ENCODE data around the gene RAB7B.

Gene RAB7B

DNA sequence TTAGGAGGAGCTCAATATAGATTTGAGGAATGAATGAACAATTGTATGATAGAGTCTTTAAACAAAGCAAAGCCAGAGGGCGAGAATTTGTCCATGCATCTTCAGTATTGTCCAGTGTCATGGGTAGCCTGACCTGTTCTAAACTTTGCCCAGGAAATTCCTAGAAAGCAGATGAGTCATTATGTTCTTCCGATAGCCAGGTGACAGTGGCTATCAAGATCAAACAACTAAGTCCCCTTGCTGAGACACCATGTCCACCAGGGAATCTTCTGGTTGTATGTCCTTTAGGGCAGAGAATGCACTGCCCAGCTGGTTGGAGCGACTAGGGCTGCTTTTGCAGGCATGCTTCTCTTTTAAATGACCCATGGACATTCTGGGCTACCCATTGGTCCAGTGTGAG lies 58.1 kb downstream of the RAB7B start:
- no peak for DNase-seq

DNA sequence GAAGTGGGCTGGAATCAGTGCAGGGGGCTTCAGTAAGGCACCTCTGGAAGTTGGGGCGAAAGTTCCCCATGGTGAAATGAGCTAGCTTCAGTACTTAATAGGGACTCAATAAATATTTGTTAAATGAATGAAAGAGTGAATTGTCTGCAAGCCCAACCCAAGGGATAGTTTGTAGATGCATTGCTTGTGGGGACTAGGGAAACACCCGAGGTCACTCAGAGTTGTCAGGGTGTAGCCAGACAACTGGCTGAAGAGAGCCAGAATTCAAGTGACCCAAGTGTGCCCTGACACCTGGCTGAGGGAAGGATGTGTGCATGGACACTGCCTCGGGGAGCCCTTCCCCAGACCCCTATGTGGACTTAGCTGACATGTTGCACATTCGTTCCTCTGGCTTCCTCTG lies 58.7 kb downstream of the RAB7B start:
- DNase-seq = no peak

DNA sequence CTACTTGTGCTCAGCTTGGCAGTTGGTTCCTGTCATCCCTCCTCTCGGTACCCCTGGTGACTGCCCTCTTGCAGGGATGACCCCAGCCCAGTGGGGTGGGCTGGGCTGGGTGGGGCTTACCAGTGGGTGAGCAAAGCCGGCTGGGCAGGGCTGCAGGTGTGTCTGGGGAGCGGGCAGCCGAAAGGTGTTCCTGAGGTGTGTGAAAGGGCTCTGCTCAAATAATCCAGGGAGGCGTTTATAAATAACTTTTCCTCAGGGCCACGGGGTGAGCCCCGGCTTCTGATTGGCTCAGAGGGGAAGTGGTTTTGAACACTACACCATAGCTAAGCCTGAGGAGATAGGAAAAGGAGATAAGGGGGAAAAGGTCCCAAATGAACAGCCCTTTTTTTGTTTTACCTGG lies 60.0 kb downstream of the RAB7B start, which contains the start of gene SLC26A9:
Gene SLC26A9, minus strand, starts transcription at position 212 of the 400 bp plus-strand sequence. CDS start 7,636 bp downstream, outside the sequence.
- DNase-seq = no peak

DNA sequence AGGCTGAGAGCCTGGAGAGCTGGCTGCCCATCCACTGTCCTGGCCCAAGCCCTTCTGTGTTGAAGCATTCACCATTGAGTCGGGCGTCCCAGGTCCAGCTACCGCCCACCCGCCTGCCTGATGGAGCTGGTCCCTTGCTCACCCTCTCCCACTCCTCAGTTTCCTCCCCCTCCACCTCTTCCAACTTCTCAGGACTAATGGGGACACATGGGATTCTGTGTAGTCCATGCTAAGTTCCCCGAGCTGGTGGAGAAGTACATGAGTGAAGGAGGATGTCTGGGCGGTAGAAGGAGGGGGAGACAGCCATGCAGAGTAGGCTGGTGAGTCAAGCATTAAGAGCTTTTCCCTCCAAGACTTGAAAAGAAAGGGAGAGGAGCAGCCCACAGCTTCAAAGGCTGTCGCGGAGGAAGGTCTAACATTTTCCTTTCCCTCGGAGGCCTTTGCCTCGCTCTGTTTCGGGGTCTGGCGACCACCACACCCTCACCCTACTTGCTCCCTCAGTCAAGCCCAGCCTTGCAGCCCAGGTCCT lies 60.5 kb downstream of the RAB7B start:
- no peak for DNase-seq

DNA sequence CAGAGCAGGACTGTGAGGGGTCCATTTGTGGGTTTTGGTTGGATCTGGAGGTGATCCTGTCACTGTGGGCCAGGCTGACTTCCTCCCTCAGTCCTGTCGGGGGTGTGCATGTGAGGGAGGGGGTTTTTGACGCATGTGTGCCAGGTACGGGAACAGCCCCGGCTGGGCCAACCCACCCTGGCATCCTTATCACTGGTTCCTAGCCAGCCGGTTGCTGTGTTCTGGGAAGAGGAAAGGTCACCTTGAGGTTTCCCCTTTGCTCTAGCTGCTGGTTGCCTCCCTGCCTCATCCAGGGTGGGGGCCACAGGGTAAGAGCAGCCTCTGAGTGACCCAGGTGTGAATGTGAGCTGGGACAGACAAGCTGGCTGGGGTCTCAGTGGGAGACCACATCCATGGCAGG lies 62.5 kb downstream of the RAB7B start:
- DNase-seq = no peak

DNA sequence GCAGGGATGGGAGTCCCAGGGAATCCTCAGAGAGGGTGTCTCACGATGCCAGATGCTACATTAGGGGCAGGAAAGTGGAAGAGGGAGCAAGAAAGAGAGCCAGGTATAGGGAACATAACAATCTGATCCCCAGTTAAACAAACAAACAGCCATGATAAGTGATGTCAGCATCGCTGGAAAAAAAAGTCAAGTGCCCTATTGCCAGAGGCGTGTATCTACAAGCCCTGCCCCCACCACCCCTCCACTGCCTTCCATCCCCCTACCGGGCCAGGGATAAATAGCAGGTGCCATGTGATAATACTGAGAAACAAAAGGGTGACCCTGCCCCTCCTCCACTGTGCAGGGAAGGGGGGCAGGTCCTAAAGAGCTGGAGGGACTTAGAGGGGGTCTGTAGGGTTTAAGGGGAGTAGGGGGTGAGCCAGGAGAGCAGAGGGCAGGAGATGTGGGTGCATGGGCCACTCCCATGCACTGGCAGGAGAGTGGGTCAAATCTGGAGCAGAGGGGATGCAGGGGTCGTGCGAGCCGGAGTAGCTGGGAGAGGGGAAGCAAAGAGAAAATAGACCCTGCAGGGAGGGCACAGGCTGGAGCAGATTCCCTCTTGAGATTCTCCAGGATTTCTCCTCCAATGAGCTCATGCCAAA lies 63.4 kb downstream of the RAB7B start:
- no peak for DNase-seq

DNA sequence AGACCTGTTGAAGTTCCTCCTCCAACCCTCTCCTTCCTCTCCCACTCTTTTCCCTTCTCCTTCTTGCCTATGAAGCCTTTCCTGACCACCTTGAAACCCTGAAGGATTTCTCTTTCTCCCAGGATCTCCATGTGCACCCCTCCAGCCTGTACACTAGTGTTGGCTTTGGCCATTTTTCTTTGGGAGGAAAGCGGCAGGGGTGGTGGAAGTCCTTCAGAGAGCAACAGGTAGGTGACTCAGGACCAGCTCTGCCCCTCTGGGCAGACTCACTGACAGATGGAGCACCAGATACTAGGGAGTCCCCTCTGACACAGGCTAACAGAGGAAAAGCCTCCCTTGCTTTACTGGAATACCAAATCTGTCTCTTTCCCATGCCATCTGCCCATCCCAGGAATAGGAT lies 64.5 kb downstream of the RAB7B start:
- DNase-seq = no peak

DNA sequence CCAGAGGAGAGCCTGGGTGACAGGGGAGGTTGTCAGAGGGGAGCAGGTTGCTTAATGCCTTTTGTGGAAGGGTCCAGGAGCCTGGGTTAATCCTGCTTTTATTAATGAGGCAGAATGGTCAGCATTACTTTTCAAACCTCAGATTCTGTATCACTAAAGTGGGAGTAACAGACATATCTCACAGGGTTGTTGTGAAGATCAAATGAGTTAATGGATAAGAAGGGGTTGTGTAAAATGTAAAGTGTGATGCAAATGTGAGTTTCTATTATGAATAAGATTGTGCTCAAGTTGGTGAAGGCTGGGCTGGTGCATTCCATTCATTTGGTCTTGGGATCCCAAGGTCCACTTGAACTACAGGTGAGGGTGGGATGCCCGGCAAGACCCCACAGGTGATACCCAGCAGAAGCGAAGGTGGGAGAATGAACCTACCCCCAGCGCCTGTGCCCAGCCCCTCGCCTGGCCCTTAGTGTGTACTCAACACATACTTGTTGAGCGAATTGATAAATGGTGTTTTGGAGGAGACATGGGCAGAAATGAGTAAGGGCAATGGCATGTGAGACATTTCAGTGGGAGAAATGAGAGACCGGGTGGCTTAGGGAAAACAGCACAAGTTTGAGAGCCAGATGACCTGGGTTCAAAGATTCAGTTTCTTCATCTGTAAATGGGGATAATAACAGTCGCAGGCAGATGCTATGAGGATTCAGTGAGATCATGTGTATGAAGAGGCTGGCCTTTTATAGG lies 66.2 kb downstream of the RAB7B start:
- no peak for DNase-seq

DNA sequence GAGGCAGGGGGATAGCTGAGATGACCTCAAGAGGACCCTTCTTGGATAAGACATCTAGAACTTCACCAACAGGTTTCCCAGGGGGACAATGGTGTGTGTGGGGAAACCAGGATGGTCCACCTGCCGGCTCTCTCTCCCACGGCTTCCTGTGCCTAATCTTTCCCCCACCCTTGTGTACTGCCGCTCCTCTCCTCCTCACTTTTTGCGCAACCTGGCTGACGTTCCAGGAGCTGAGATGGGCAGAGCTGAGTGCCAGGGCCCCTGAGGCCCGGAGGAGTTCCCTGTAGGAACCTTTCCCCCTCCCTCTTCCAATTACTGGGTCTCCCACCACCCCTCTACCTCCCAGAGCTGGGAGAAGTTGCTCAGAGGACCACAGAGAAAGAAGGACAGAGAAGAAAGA lies 66.9 kb downstream of the RAB7B start:
- no peak for DNase-seq

DNA sequence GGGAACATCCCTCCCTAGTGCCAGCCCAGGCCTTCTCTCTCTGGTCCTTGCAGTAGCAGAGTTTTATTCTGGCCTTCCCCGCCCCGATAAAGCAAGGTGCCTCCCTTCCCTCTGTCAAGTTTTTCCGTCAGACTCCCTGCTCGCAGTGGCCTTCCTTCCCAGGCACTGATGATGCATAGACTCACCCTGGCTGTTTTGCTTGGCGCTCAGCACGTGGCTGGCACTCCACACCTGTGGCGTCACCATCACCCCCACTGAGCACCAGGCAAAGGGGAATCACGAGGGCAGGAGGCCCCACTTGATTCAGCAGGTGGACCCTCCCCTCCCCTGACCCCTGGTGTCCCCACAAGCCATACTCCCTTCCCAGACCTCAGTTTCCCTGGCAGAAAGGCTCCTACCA lies 67.3 kb downstream of the RAB7B start:
- DNase-seq = no peak

DNA sequence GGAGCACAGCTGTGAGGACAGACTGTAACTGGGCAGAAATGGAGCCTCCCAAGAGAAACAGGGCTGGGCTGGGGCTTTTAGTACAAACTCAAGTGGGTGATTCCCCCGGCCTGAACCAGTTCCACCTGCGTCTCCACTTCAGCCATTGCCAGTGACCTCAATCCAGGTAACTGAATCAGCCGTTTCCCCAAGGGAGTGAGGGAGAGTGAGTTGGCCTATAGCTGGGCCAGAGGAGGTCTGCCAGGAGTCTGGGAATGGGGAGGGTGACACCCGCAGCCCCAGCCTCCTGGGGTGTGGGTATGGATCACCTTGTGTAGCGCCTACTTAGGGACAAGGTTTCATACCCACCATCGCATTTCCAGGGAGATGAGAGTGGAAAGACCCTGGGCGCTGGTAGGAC lies 68.4 kb downstream of the RAB7B start:
- DNase-seq = no peak

DNA sequence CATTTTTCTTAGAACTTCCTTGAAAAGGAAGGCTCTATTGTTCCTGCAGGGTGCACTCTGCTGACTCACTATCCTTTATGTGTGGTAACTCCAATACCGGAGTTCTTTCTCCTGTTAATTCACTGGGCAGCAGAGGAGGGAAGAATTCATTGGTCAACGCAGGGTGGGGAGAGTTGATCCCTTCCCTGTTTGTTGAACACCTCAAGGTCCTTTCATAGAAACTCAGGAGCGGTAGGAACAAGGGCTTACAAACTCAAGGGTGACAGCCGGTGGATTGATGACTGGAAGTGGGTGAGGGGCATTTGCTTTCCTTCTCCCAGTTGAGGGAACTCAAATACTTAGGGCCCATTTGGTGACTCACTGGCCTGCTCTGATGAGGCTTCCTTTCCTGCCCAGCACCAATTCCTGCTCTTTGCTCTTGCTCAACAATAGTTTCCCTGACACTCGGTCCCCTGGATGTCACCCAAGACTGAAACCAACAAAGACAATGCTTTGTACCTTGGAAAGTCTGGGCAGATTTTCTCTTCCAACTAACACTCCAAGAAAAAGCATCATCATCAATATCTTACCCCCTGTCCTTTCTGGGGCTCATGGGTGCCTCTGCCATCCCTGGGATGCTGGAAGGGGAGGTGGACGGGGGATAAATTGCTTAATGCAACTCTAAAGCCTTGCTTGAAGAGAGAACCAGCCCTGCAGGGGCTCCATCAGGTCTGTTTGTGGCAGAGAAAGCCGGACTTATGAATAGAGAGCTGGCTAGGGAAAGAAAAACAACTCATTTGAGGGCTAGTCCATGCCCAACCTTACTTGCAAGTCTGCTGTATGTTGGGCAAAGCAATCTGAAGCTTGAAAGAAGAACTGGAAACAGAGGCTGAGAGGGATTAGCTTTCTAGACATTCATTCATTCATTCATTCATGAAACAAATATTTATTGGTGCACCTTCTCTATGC lies 69.2 kb downstream of the RAB7B start:
- no peak for DNase-seq

DNA sequence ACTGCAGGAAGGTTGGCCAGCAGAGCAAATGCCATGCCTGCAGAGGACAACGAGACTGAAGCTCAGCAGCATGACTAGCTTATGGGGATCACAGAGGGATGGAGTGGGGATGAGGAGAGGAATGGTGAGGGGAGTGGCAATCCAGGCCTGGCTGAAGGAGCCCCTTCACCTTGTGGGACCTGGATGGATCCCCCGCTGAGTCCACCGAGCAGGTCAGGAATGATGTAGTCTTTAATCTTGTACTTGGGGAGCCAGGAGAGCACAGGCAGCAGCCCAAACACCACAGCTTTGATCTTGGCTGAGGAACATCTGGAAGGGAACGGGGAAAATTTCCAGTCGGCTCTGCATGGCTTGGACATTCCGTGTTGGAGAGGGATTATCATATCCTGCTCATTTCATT lies 70.4 kb downstream of the RAB7B start:
- DNase-seq = no peak

DNA sequence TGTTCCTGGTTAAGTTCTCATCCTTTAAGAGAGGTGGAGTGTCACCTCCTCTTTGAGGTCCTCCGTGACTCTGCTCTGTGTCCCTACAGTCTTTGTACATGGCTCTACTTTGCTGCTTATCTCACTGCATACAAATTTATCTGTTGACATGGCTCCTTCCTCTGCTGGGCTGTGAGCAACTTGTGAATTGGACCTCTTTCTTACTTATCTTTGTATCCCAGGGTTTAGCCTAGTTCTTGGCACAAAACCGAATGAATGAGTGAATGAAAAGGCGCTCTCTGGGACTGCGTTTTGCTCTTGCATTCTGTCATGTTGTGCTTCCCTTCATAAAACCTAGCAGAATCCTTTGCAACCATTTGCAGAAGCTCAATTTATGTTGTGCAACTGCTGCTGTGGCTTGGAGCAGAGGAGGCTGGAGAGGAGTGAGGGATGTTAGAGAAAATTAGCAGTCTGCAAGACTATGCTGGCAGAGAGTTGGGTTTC lies 72.4 kb downstream of the RAB7B start:
- DNase-seq = no peak

DNA sequence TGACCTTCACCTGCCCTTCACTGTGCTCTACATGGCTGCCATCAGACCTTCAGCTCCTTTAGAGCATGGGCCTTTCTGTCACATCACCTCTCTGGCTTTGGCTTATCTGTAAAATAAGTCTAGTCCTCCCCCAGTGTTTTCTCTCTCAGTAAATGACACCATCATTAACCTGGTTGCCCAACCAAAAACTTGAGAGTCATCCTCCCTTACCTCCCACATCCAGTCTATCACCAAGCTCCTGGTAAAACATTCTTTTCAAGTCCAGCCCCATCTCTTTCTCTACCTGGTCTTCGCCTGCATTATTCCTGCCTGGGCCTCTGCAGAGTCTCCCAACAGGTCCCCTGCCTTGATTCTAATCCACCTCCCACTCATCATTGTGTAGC lies 73.0 kb downstream of the RAB7B start:
- DNase-seq = no peak

DNA sequence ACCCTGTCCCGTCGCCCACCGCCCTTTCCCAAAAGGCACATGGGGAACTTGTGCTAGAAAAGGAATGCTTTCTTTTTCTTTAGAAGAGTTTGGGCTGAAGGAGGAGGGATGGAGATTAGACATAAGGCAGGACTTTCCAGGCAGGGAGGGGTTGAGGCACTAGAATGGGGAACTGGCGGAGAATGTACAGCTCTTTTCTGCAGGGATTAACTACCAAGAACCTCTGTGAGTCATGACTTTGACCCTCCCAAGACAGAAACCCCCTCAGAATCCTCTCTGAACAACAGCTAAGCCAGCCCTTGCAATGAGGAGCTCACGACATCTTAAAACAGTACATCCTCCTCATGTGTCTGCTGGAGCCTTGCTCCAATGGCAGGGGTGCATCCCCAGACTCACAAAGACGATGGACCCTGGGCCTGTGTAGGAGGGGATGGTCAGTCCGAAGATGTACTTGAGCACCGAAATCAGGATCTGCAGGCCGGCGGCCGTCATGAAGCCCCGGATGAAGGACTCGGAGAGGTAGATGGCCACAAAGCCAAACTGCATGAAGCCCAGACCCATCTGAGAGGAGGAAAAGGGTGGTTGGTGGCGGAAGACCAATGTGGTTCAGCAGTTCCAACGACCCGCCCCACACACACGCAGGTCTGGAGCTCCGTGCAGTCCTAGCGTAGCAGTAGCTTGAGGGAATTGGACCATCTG lies 73.5 kb downstream of the RAB7B start:
- DNase-seq = no peak

DNA sequence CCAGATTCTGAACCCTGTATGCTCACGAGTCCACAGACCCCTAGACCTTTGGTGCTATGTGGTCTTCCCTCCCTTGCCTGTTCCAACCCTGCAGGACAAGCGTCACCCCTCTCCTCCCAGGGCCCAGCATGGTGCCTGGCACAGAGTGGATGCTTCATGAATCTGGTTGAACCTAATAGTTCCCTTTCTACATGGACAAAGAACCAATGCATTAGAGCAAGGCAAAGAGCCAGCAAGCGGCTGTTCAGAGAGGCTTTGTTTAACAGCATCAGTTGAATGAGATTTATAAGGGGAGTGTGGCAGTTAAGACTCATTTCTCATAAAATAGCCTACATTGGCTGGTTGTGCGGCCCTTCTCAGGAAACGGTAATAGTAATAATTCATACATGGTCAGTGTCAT lies 74.9 kb downstream of the RAB7B start:
- no peak for DNase-seq

DNA sequence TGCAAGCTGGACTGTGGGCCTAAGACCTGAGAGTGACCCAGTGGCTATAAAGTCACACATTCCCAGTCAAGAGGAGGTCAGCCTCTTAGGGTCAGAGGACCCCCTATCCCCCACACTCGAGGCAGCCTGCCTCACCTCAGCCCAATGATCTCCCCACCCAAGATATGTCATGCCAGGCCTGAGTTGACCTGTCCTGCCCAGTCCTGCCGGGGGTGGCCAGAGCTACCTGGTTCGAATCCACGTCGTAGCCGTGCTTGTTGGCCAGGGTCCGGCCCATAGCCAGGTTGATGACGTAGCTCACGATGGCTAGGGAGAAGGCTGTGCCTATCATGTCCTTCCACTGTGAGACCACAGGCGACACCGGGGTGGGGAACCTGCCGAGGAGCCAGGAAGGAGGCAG lies 75.5 kb downstream of the RAB7B start:
- no peak for DNase-seq

DNA sequence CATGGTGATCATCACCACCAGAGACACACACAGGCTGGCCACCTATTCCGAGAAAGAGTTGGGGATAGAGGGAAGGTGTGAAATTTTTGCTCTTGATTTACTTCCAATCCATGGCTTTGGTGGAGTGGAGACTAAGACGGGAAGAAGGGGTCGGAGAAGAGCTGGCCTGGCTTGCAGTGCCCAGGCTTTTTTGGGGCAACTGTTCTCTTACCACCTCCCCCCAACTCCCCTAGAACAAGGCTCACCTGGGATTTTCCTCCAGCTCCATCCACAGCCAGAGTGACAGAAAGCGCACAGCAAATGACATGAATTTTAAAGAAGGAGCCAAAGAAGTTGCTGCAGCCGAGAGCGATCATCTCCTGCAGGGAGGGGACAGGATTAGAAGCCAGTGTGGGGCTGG lies 75.9 kb downstream of the RAB7B start:
- DNase-seq = no peak

Measured in NCI-H1048 (cell line).